BE2C (cell line): Measurements from ENCODE around the gene LBHD1.

Experiments used
- DNase-seq: peaks from one replicate; pipeline ENCODE4 v3.0.0-alpha.2; 2020
- H3K27me3 ChIP-seq: fragments of 250-450 bp; sonication (Bioruptor Pico); 2 replicates; pipeline ENCODE4 v1.5.1; 2020; ENCODE audit warnings: mild to moderate bottlenecking
- H3K36me3 ChIP-seq: fragments of 250-450 bp; sonication (Bioruptor Pico); 2 replicates; pipeline ENCODE4 v1.5.1; 2020; ENCODE audit warnings: mild to moderate bottlenecking
- H3K4me1 ChIP-seq: fragments of 250-450 bp; sonication (Bioruptor Pico); 2 replicates; pipeline ENCODE4 v1.5.1; 2020
- H3K4me3 ChIP-seq: 2 replicates; pipeline ENCODE4 v1.5.1; 2011; ENCODE audit warnings: low read depth, low read length
- H3K9me3 ChIP-seq: fragments of 250-450 bp; sonication (Bioruptor Pico); 2 replicates; pipeline ENCODE4 v1.5.1; 2020
- TF ChIP-seq, protein P1 (sequence below): IDR thresholded peaks from 2 replicates; pipeline ENCODE4 v1.5.1; 2012; ENCODE audit warnings: mild to moderate bottlenecking, low read depth, low read length

Gene LBHD1

DNA sequence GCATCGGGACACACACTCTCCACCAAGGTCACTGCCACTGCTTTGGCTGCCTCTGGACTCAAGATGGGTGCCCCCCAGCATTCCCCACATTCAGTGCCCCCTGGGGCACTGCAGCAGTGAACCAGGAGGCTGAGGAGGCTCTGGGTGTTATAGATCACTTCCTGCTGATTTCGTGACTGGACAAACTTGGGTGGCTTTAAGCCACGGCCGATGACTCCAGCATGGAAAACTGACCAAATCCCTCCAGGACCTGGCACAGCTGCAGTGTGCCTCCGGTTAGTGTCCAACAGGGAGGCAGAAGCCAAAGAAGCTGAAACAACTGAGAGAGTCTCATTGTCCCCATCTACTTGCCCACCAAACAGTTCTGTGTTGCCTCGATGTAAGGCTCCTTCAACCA is 24.5 kb downstream of the LBHD1 start:
- no peaks in the 10 kb centered on the region for H3K9me3 ChIP-seq
- H3K4me1 ChIP-seq, result no peaks in the 10 kb centered on the region
- H3K27me3 ChIP-seq, result no peaks in the 10 kb centered on the region
- DNase-seq, result no peak
- H3K36me3 ChIP-seq, result peaks cover 12% of the 10 kb centered on the region
- TF ChIP-seq, protein P1, sequence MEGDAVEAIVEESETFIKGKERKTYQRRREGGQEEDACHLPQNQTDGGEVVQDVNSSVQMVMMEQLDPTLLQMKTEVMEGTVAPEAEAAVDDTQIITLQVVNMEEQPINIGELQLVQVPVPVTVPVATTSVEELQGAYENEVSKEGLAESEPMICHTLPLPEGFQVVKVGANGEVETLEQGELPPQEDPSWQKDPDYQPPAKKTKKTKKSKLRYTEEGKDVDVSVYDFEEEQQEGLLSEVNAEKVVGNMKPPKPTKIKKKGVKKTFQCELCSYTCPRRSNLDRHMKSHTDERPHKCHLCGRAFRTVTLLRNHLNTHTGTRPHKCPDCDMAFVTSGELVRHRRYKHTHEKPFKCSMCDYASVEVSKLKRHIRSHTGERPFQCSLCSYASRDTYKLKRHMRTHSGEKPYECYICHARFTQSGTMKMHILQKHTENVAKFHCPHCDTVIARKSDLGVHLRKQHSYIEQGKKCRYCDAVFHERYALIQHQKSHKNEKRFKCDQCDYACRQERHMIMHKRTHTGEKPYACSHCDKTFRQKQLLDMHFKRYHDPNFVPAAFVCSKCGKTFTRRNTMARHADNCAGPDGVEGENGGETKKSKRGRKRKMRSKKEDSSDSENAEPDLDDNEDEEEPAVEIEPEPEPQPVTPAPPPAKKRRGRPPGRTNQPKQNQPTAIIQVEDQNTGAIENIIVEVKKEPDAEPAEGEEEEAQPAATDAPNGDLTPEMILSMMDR, result no peak
- H3K4me3 ChIP-seq, result no peak overlapping the region

DNA sequence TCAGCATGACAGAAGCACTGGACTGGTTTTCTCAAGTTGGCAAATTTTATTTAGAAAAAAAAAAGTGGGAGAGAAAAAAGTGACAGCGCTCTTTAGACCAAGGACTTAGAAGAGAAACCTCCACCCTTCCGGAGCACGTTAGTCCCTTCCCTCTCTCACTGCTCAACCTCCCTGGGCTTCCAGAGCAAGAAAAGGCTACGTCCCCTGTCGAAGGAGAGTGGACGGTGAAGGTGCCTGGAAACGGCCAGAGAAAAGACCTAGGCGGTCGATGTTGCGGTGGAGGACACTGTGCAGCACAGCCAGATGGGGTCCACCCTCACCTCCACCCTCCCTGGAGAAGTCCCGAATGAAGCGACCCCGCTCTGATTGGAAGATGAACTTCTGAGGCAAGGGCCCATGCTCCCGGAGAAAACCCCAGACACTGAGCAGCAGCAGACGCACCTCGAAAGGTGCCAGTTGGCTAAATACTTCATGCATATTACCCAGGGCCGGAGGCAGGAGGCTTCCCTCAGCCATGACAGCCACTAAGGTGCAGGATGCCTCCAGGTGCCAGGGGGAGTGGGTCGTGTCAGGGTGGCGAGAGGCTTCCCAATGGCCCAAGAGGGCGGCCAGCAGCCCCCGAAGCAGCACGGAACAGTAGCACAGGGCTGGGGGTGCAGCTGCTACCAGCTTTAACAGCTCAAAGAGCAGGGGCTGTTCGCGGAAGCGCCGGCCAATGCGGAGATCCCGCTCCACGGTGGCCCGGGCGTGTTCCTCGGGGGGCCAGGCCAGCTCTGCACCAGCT is 25.1 kb downstream of the LBHD1 start:
- Histone ChIP-seq H3K4me3 (peak overlapping the region; percentile 1; the same call in 1 of the 2 replicates), H3K4me1 (no peaks in the 10 kb centered on the region), H3K27me3 (no peaks in the 10 kb centered on the region), H3K36me3 (peaks cover 12% of the 10 kb centered on the region), H3K9me3 (no peaks in the 10 kb centered on the region)
- no peak for DNase-seq
- TF ChIP-seq, protein P1, result no peak

DNA sequence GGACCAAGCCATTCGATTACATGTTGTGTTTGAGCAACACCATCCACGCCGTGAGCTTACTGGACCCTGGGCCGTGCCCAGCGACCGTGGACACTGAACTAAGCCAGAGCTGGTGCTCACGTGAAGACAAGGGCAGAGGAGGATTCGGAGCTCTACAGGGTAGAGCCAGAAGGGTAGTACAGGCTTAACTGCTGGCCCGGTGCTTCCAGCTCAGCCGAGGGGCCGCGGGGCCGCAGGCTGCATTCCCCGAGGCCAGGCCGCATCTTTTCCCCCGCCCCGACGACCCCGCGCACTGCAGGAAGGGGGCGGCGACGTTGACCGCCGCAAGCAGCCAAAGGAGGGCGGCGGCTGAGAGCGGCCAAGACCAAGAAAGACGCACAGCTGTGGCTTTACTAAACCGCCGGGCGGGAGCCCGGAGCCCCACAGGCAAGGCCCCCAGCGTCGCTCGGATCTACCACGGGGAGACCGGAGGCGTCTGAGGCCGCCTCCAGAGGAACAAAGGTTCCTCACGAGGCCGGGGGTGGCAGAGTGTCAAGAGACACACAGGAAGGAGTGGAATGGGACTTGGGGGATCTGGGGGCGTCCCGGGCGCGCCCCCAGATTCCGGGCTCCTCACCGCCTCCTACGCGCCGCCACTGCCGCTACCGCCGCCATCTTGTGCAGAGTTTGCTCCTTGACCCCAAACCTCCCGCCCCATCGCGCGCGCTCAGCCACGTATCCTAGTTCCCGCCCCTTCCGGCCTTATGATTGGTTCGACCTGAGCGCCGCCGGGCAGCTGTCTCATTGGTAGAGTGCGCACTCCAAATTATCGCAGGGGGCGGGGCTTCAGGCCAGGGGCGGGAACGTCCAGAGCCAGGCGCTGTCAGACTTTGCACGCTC is 25.9 kb downstream of the LBHD1 start, which contains the start of gene GANAB:
TSS of gene GANAB (minus strand) at position 668 of the 879 bp plus-strand sequence. CDS start at position 654, 14 bp downstream.
- H3K4me1 ChIP-seq, result no peaks in the 10 kb centered on the region
- TF ChIP-seq, protein P1, result no peak
- peak; percentile 97 for DNase-seq
- H3K4me3 ChIP-seq, result peak within 1 kb of the TSS; percentile 87
- peaks cover 12% of the 10 kb centered on the region for H3K36me3 ChIP-seq
- no peaks in the 10 kb centered on the region for H3K27me3 ChIP-seq
- no peaks in the 10 kb centered on the region for H3K9me3 ChIP-seq

DNA sequence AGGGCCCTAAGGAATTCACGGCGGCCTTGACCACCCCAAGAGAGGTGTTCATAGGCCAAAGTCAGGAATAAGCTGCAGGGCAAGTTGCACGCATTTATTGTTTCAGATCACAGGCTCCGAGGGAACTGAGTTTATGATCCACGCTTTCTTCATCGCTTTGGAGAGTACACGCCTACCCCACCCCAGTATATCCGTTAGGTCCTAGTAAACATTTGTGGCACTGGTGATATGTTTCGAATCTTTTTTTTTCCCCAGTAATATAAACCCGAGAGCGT is 26.5 kb downstream of the LBHD1 start:
- DNase-seq, result no peak
- Histone ChIP-seq H3K36me3 (peaks cover 12% of the 10 kb centered on the region), H3K27me3 (no peaks in the 10 kb centered on the region), H3K4me3 (peak overlapping the region; percentile 87), H3K4me1 (no peaks in the 10 kb centered on the region), H3K9me3 (no peaks in the 10 kb centered on the region)
- TF ChIP-seq, protein P1, result no peak

DNA sequence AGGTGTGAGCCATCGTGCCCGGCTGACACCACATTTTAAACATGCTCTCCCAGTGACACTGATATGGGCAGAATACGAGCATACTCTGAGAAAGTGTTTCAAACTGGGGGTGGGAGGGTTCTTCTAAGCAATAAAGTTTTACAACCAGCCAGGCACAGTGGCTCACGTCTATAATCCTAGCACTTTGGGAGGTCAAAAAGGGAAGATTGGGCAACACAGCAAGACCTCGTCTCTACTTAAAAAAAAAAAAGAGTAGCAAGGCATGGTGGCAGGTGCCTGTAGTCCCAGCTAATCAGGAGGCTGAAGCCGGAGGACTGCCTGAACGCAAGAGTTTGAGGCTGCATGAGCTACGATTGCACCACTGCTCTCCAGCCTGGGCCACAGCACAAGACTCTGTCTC is 27.8 kb downstream of the LBHD1 start:
- TF ChIP-seq, protein P1, result no peak
- no peak overlapping the region for H3K4me3 ChIP-seq
- no peaks in the 10 kb centered on the region for H3K9me3 ChIP-seq
- DNase-seq, result no peak
- peaks cover 11% of the 10 kb centered on the region for H3K36me3 ChIP-seq
- no peaks in the 10 kb centered on the region for H3K4me1 ChIP-seq
- no peaks in the 10 kb centered on the region for H3K27me3 ChIP-seq

DNA sequence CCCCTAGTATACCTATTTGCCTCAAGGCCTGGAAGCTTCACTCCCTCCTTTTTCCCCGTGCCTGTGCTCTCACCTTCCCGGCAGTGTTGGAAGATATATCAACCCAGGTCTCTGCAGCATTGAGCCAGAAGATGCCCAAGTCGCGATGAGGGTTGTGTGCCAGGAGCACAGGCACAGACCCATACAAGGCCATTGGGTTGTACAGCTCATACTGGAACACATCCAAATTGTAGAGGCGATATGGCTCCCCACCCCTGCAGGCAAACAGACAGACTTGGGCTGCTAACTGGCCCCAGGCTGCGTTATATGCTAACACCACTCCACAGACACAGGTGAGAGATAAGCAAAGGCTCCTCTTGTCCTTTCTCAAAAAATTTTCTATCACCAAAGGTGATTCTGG is 39.6 kb downstream of the LBHD1 start:
- Histone ChIP-seq H3K4me1 (no peaks in the 10 kb centered on the region), H3K4me3 (no peak overlapping the region), H3K9me3 (no peaks in the 10 kb centered on the region), H3K27me3 (no peaks in the 10 kb centered on the region), H3K36me3 (peaks cover 43% of the 10 kb centered on the region)
- TF ChIP-seq, protein P1, result no peak
- no peak for DNase-seq
